CD8-positive, alpha-beta memory T cell (primary cell): ENCODE measurements around the gene POTEF. TPM values are rescaled to one million over a fixed set of nuclear protein-coding genes. Genes with fewer than 3 reads are reported as not detected.
"Not testable (repeated sequence)": the region's sequence is repeated elsewhere in the genome, so short reads cannot be mapped to it uniquely, and the experiment has no call there.

Source experiments
- CTCF ChIA-PET: fragments of 350-600 bp; sonication (Branson Sonifier 250); formaldehyde crosslinking; loops from one replicate; lab custom pipeline; 2021; ENCODE audit warnings: antibody characterized with exemption; lab: Charles Lee
- POLR2A ChIA-PET: fragments of 350-600 bp; sonication (Branson Sonifier 250); formaldehyde crosslinking; loops from one replicate; lab custom pipeline; 2021; ENCODE audit warnings: antibody characterized with exemption; lab: Charles Lee
- DNase-seq, 5 donors: peaks; one replicate each; pipeline versions ENCODE4 v3.0.0 to v3.0.0-alpha.2; 2020 to 2022; ENCODE audit warnings: mixed read lengths in 1 of 5
- H3K27ac ChIP-seq: one replicate; pipeline ENCODE4 v1.7.0; 2013; ENCODE audit warnings: low read depth, mild to moderate bottlenecking, low read length, moderate library complexity
- H3K27me3 ChIP-seq: 2 replicates; pipeline ENCODE4 v1.7.0; 2013; ENCODE audit warnings: low read length, mild to moderate bottlenecking; ENCODE audit not compliant: insufficient read depth, poor library complexity, severe bottlenecking
- H3K36me3 ChIP-seq: 2 replicates; pipeline ENCODE4 v1.7.0; 2013; ENCODE audit warnings: mild to moderate bottlenecking, low read length, moderate library complexity; ENCODE audit not compliant: insufficient read depth
- H3K4me1 ChIP-seq: 2 replicates; pipeline ENCODE4 v1.7.0; 2013; ENCODE audit warnings: mild to moderate bottlenecking, low read length, moderate library complexity; ENCODE audit not compliant: insufficient read depth
- H3K4me3 ChIP-seq: 2 replicates; pipeline ENCODE4 v1.7.0; 2013; ENCODE audit warnings: mild to moderate bottlenecking, low read length
- H3K9me3 ChIP-seq: 2 replicates; pipeline ENCODE4 v1.7.0; 2013; ENCODE audit warnings: mild to moderate bottlenecking, low read length
- H3K27ac Mint-ChIP-seq, 8 donors: one replicate each; pipeline ENCODE4 v1.8.0; 2020 to 2021; ENCODE audit warnings: mixed read lengths in 8 of 8, mild to moderate bottlenecking in 6 of 8, inconsistent platforms in 3 of 8, moderate library complexity in 3 of 8
- H3K27me3 Mint-ChIP-seq, 2 donors: one replicate each; pipeline ENCODE4 v1.8.0; 2020 to 2021; ENCODE audit warnings: mixed read lengths in 2 of 2, mild to moderate bottlenecking in 1 of 2, moderate library complexity in 1 of 2
- H3K36me3 Mint-ChIP-seq, 3 donors: one replicate each; pipeline ENCODE4 v1.8.0; 2020 to 2021; ENCODE audit warnings: mixed read lengths in 3 of 3, inconsistent platforms in 1 of 3, mild to moderate bottlenecking in 1 of 3
- H3K4me1 Mint-ChIP-seq, 3 donors: one replicate each; pipeline ENCODE4 v1.8.0; 2020 to 2021; ENCODE audit warnings: mixed read lengths in 3 of 3, inconsistent platforms in 1 of 3, mild to moderate bottlenecking in 1 of 3
- H3K4me3 Mint-ChIP-seq, 7 donors: one replicate each; pipeline ENCODE4 v1.8.0; 2020 to 2021; ENCODE audit warnings: mixed read lengths in 7 of 7, mild to moderate bottlenecking in 6 of 7, moderate library complexity in 4 of 7, inconsistent platforms in 2 of 7
- H3K9me3 Mint-ChIP-seq, 5 donors: one replicate each; pipeline ENCODE4 v1.8.0; 2020 to 2022; ENCODE audit warnings: mixed read lengths in 5 of 5, mild to moderate bottlenecking in 3 of 5, moderate library complexity in 2 of 5, inconsistent platforms in 1 of 5
- polyA plus RNA-seq: library from polyadenylated mRNA; unstranded; fragments of 300-500 nt; fragmentation: Illumina TruSeq; gene quantifications from one replicate; pipeline ENCODE4 v1.2.3, GENCODE V29; 2021
- total RNA-seq, 2 experiments: library from RNA; stranded (reverse); gene quantifications; one replicate each; pipeline ENCODE4 v1.2.3, GENCODE V29; 2021

The POTEF gene
- total and polyA plus RNA-seq, 3 experiments from 2014 or later = 0.05 TPM; not detected in 2

DNA sequence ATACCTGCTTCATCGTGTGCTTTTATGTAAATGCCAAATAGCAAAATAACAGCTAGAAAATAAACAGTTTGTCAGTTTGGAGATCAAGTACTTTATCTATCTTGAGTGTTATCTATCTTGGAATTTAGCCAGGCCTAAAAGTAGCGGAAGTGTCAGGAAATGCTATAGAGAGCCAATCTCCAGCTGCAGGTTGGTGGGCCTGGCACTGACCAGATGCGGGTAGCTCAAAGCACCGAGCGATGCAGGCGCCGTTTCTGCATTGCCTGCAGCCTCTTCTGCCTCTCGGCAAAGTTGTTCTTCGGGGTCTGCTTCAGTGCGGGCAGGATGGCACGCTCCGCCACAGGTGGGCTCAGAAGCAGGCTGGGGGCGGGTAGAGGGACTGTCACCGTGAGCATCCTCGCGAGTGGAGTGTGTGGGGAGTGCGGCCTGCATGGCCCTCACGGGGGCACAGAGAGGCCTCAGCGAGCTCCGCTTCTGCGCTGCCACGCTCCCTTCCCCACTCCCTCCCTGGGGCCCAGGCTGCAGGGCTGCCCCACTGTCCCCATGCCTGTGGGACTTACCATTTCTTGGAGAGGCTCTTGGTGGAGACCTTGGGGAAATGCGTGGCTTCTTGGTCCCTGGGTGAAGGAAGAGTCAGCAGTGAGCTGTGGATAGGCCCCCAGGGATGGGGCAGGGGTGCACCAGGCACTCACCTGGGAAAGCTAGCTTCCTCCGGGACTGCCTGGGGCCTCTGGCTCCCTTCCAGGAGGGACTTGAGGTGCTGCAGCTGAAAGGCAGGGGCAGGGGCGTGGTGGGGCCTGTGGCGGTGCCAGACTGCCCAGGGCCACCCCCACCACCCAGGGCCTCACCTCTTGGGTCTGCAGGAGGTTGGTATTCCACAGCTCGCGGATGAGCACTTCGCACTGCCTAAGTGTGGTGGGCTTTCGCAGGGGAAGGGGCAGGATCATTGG lies 10.6 kb upstream of the POTEF start:
- H3K4me3 ChIP-seq, DNase-seq, H3K36me3 Mint-ChIP-seq, H3K27me3 Mint-ChIP-seq, H3K4me3 Mint-ChIP-seq, CTCF ChIA-PET, H3K27me3 ChIP-seq, H3K36me3 ChIP-seq, H3K9me3 Mint-ChIP-seq, H3K9me3 ChIP-seq, POLR2A ChIA-PET, H3K27ac Mint-ChIP-seq, H3K4me1 Mint-ChIP-seq, H3K4me1 ChIP-seq, H3K27ac ChIP-seq: not testable (repeated sequence)

DNA sequence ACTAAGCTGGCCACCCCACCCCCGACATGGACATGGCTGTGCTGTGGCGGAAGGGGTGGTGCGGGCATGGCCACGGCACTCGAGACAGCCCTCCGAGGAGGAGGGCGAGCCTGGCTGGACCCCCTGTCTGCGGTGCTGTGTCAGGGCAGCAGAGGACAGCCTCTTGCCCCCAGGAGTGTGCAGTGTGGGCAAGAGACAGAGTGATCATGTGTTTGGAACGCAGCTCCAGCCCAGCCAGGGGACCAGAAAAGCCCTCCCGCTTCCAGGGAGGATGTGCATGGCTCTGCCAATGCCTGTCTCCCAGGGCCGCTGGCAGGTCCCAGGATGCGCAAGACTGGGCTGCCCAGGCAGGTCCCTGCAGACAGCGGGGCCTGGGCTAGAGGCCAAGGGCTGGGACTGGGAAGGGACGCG lies 9.8 kb upstream of the POTEF start:
- H3K4me1 ChIP-seq, POLR2A ChIA-PET, H3K4me3 Mint-ChIP-seq, H3K9me3 Mint-ChIP-seq, H3K27me3 Mint-ChIP-seq, H3K4me1 Mint-ChIP-seq, H3K27me3 ChIP-seq, H3K27ac ChIP-seq, H3K36me3 Mint-ChIP-seq, H3K9me3 ChIP-seq, H3K36me3 ChIP-seq, H3K4me3 ChIP-seq, CTCF ChIA-PET, H3K27ac Mint-ChIP-seq, DNase-seq: not testable (repeated sequence)

DNA sequence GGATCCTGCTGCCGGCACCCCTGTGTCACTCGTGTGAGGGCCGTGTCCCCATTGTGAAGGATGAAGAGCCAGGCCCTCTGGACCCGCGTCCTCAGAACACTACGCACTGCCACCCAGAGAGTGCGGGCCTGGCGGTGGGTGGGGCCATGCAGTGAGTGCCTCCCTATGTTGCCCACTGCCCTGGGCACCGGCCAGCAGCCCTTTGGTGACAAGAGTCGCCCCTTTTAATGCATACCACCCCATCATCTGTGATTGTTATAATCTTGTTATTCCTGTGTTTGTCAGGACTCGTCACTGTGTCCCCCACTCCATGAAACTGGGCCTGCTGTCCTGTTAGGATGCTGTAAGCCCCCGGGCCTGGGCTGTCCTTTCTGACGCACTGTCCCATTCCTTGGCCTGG lies 9.3 kb upstream of the POTEF start:
- H3K27ac Mint-ChIP-seq, H3K36me3 ChIP-seq, H3K4me1 ChIP-seq, H3K27ac ChIP-seq, H3K9me3 Mint-ChIP-seq, POLR2A ChIA-PET, H3K4me3 ChIP-seq, CTCF ChIA-PET, H3K27me3 ChIP-seq, DNase-seq, H3K27me3 Mint-ChIP-seq, H3K4me1 Mint-ChIP-seq, H3K4me3 Mint-ChIP-seq, H3K9me3 ChIP-seq, H3K36me3 Mint-ChIP-seq: not testable (repeated sequence)

DNA sequence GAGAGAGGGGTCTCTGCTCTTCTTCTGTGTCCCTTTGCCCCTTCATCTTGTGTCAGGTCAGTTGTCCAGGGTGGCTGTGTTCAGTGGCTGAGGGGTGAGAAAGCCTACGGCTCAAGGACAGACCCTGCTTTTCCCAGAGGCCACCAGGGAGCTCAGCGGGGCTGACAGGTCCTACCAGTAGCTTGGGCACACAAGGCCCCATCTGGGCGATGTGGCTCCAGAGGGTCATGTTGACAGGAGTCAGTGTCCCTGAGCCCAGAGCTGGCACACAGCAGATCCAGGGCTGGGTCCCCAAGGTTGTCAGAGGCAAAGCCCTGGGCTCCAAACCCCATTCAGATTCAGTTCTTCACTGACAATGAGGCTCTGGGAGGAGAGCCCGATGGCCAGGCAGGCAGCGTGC lies 8.1 kb upstream of the POTEF start:
- H3K9me3 ChIP-seq, POLR2A ChIA-PET, H3K36me3 Mint-ChIP-seq, H3K36me3 ChIP-seq, H3K4me3 ChIP-seq, DNase-seq, H3K27ac ChIP-seq, H3K27me3 Mint-ChIP-seq, CTCF ChIA-PET, H3K27me3 ChIP-seq, H3K9me3 Mint-ChIP-seq, H3K27ac Mint-ChIP-seq, H3K4me3 Mint-ChIP-seq, H3K4me1 ChIP-seq, H3K4me1 Mint-ChIP-seq: not testable (repeated sequence)

DNA sequence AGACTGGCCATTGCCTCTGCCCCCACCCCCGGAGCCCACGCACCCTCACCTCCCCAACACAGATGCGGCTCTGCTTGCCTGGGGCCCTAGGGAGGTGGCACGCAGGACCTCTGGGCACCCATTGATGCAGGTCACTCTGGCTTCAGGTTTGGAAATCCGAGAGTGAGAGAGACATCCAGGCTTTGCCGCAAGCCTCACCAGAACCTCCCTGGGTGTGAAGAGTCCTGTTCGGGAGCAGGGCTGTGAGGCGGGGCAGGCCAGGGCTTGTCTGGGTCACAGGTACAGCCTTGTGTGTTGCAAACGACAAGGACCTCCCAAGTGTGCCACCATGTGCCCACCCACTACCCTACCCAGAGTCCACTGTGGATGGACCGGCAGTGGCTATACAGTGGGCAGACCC lies 7.5 kb upstream of the POTEF start:
- CTCF ChIA-PET, H3K4me3 Mint-ChIP-seq, H3K9me3 ChIP-seq, H3K36me3 Mint-ChIP-seq, H3K4me1 Mint-ChIP-seq, H3K9me3 Mint-ChIP-seq, H3K27me3 Mint-ChIP-seq, H3K36me3 ChIP-seq, DNase-seq, POLR2A ChIA-PET, H3K27ac ChIP-seq, H3K27ac Mint-ChIP-seq, H3K4me1 ChIP-seq, H3K27me3 ChIP-seq, H3K4me3 ChIP-seq: not testable (repeated sequence)

DNA sequence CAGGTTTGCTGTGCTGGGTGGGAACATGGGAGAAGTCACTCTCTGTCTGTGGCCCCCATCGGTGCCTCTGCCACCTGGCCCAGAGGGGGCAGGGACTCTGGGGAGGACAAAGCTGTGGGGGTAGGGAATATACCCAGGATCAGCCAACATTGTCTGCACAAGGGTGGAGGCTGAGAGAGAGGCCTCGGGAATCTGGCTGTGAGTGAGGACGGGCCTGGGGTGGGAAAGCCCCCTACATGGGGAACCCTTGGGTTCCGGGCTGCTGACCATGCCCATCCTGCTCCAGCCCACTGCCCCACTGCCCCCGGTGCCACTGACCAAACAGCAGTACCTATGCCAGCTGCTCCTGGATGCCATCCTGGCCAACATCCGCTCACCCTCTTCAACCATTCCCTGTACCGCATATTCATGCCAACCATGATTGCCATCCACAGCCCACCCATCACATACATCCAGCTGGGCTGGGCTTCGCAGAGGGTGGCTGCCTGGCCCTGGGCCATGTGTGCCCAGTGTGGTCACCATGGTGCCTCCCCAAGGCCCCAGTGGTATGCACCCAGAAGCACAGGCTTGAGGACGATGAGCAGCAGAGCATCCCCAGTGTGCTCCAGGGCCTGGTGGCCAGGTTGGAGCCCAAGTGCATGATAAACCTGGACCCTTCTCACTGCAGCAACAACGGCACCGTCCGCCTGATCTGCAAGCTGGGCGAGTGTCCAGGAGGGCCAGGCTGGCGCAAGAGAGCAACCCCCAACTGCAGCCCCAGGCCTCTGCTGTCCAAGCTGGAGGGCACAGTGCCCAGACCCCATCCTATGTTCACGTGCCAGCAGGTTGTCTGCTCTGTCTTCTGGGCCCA lies 6.9 kb upstream of the POTEF start:
- Mint-ChIP-seq H3K4me3 (no peak overlapping the region), H3K36me3 (no peaks in the 10 kb centered on the region), H3K4me1 (no peaks in the 10 kb centered on the region), H3K27me3 (no peaks in the 10 kb centered on the region), H3K9me3 (no peaks in the 10 kb centered on the region), H3K27ac (no peak overlapping the region)
- POLR2A ChIA-PET = no interaction called here
- no peak overlapping the region for H3K27ac ChIP-seq
- H3K27me3 ChIP-seq = no peaks in the 10 kb centered on the region
- no peaks in the 10 kb centered on the region for H3K4me1 ChIP-seq
- no peak for DNase-seq
- H3K36me3 ChIP-seq = no peaks in the 10 kb centered on the region
- CTCF ChIA-PET = no interaction called here
- H3K4me3 ChIP-seq = no peak overlapping the region
- H3K9me3 ChIP-seq = no peaks in the 10 kb centered on the region

DNA sequence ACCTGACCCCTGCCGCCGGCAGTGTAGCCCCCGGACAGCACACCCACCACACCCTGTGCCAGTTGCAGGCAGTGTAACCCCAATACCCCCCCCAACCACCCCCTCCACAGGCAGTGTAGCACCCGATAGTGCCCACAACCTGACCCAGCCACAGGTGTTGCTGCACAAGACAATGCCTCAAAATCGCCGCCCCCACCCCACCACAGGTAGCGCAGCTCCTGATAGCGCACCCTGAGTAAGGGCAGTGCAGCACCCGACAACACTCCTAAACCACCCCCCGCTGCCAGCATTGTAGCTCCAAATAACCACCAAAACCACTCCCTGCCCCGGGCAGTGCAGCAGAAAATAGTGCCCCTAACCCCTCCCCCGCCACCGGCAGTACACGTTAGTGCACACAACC lies 558 bp downstream of the POTEF start:
- CTCF ChIA-PET, POLR2A ChIA-PET: not testable (repeated sequence)

DNA sequence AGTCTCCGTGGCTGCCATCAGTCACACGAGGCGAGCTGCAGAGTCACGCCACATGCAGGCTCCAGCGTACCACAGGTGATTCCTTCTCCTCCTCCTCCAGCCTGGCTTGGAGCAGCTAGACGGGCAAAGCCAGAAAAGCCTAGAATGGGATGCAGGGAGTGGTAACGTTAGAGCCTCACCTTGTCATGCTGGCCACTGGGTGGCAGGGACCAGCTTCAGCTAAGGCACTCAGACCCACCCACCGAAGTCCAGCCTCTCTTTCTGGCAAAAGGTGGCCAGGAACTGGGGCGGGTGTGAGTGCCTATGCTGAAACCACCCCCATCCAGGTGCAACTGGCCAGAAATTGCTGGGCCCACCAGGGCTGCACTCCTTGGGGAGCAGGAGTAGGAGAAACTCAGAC lies 1.3 kb downstream of the POTEF start:
- H3K4me3 Mint-ChIP-seq, H3K27ac Mint-ChIP-seq, H3K36me3 Mint-ChIP-seq, DNase-seq, H3K27me3 Mint-ChIP-seq, H3K4me1 Mint-ChIP-seq, H3K9me3 Mint-ChIP-seq, CTCF ChIA-PET, H3K27ac ChIP-seq, H3K9me3 ChIP-seq, H3K27me3 ChIP-seq, H3K4me1 ChIP-seq, H3K36me3 ChIP-seq, POLR2A ChIA-PET, H3K4me3 ChIP-seq: not testable (repeated sequence)

More for the DNA sequence above, 558 bp downstream of the POTEF start:
- not testable (repeated sequence) for H3K27me3 Mint-ChIP-seq, H3K4me1 Mint-ChIP-seq, H3K36me3 Mint-ChIP-seq, H3K4me3 Mint-ChIP-seq, H3K4me3 ChIP-seq, H3K4me1 ChIP-seq, H3K36me3 ChIP-seq, DNase-seq, H3K27ac Mint-ChIP-seq, H3K27ac ChIP-seq, H3K27me3 ChIP-seq, H3K9me3 Mint-ChIP-seq, H3K9me3 ChIP-seq
